ENCODE measurements around the gene BID. TPM values are rescaled to one million over a fixed set of nuclear protein-coding genes. Genes with fewer than 3 reads are reported as not detected.
A peak's percentile ranks its signal among the peaks of the same experiment; 100 is the strongest.

Gene BID
- total RNA-seq, 1 experiment from 2014 or later, result 23.2 TPM

DNA sequence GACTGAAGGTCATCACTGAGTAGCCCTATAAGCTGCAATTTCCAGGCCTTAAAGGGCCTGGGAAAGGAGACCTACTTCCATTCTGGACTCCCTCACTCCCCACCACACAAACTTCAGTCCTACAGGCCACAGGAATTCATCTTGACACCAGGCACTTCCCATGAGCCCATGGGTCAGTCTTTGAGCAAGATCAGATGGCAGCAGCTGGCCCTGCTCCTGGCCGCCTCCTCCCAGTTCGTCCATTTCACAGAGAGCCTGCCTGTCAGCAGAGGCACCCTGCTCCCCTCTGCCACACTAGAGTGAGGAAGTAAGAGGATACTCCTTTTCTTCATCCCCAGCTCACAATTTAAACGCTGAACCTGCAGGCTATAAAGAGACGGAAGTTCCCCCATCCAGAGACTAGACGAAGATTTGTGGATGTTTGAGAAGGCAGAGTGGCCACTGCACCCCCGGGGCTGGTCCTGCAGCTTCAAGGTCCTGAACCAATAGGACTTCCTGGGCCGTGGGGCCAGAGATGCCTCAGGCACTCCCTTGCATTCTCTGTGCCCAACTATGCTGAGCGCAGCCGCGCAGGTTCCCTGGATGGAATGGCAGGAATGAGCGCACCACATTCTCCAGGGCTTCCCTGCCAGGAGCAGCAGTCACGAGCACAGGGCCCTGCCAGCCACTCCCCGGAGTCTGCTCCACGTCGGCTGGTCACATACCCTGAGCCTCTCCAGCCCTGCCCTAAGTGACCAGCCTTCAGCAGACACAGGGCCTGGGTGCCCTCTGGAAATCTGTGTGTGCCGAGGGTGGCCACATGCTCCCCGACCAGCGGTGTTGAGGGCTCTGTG, 33.5 kb upstream of the BID start:
- Histone ChIP-seq H4K5ac (ENCODE audit: insufficient read length, low read depth, low read length) (no peak overlapping the region), H3K79me1 (ENCODE audit: insufficient read depth, low read depth, low read length, poor library complexity, severe bottlenecking) (no peaks in the 10 kb centered on the region), H2BK15ac (ENCODE audit: low read depth, low read length) (no peak overlapping the region), H2BK12ac (ENCODE audit: insufficient read length, low read depth, low read length) (no peak overlapping the region), H3K9ac (ENCODE audit: extremely low read depth, insufficient read length, low read length) (no peak overlapping the region), H3K23ac (ENCODE audit: insufficient read length, low read depth, low read length) (no peak overlapping the region), H2AFZ (ENCODE audit: low read length) (no peak overlapping the region), H3K27me3 (ENCODE audit: insufficient read depth, low read length) (no peaks in the 10 kb centered on the region), H3K4me1 (ENCODE audit: insufficient read depth, low read length) (no peaks in the 10 kb centered on the region), H3K18ac (ENCODE audit: insufficient read length, low read depth, low read length) (no peak overlapping the region), H2BK5ac (ENCODE audit: insufficient read length, low read length) (no peak overlapping the region), H4K91ac (ENCODE audit: insufficient read length, low read depth, low read length) (no peak overlapping the region), H3K23me2 (ENCODE audit: insufficient read length, low read depth, low read length, poor library complexity, severe bottlenecking) (no peaks in the 10 kb centered on the region), H3K56ac (ENCODE audit: insufficient read length, low read depth, low read length) (no peak overlapping the region), H2BK20ac (ENCODE audit: low read depth, low read length, poor library complexity, severe bottlenecking) (no peak overlapping the region), H4K8ac (replicated peaks; ENCODE audit: insufficient read length, low read depth, low read length) (no peak overlapping the region), H3K4ac (ENCODE audit: low read depth, low read length) (no peak overlapping the region), H3K27ac (ENCODE audit: insufficient read length, low read depth, low read length) (no peak overlapping the region), H2BK120ac (ENCODE audit: low read depth, low read length, poor library complexity, severe bottlenecking) (no peak overlapping the region), H3T11ph (ENCODE audit: low read length) (no peak overlapping the region), H3K14ac (ENCODE audit: insufficient read depth, low read length) (no peak overlapping the region; the same call in 1 of the 2 replicates), H3K9me3 (ENCODE audit: control insufficient read depth, low read depth, low read length) (no peaks in the 10 kb centered on the region), H2AK5ac (ENCODE audit: insufficient read length, low read length) (no peak overlapping the region), H4K20me1 (ENCODE audit: control insufficient read depth, insufficient read depth, insufficient read length) (no peaks in the 10 kb centered on the region), H3K79me2 (ENCODE audit: insufficient read depth, low read length) (no peaks in the 10 kb centered on the region), H3K4me2 (ENCODE audit: insufficient read depth, insufficient read length, low read length) (no peak overlapping the region)
- H3K27me3 Mint-ChIP-seq (ENCODE audit: low read depth), result no peaks in the 10 kb centered on the region
- no peak overlapping the region for H3K27ac Mint-ChIP-seq
- no CpG with 5 or more reads among the region's 18 CpGs for WGBS (ENCODE audit: extremely low coverage, insufficient read length, low lambda C conversion rate)
- no peaks in the 10 kb centered on the region for H3K9me3 Mint-ChIP-seq
- H3K4me3 Mint-ChIP-seq, result no peak overlapping the region
- H3K4me1 Mint-ChIP-seq, result peaks cover 5 to 11% of the 10 kb centered on the region in 2 experiments; a peak in 3 of 4 replicates
- peaks cover 13 to 51% (median 38%) of the 10 kb centered on the region in 3 experiments; a peak in 6 of 7 replicates for H3K36me3 Mint-ChIP-seq (ENCODE audit: insufficient read depth in 1 of 3, low read depth in 3 of 3)
- peak; percentile 83 for DNase-seq
- TF ChIP-seq, protein P1, sequence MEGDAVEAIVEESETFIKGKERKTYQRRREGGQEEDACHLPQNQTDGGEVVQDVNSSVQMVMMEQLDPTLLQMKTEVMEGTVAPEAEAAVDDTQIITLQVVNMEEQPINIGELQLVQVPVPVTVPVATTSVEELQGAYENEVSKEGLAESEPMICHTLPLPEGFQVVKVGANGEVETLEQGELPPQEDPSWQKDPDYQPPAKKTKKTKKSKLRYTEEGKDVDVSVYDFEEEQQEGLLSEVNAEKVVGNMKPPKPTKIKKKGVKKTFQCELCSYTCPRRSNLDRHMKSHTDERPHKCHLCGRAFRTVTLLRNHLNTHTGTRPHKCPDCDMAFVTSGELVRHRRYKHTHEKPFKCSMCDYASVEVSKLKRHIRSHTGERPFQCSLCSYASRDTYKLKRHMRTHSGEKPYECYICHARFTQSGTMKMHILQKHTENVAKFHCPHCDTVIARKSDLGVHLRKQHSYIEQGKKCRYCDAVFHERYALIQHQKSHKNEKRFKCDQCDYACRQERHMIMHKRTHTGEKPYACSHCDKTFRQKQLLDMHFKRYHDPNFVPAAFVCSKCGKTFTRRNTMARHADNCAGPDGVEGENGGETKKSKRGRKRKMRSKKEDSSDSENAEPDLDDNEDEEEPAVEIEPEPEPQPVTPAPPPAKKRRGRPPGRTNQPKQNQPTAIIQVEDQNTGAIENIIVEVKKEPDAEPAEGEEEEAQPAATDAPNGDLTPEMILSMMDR (conservative IDR thresholded peaks at IDR 0.05), result no peak

Measured in H9 (cell line).